ENCODE data around the gene DCHS1. TPM values are rescaled to one million over a fixed set of nuclear protein-coding genes. Genes with fewer than 3 reads are reported as not detected.

The DCHS1 gene
- total and polyA plus RNA-seq, 2 experiments from 2014 or later = 16.0 to 60.2 TPM

DNA sequence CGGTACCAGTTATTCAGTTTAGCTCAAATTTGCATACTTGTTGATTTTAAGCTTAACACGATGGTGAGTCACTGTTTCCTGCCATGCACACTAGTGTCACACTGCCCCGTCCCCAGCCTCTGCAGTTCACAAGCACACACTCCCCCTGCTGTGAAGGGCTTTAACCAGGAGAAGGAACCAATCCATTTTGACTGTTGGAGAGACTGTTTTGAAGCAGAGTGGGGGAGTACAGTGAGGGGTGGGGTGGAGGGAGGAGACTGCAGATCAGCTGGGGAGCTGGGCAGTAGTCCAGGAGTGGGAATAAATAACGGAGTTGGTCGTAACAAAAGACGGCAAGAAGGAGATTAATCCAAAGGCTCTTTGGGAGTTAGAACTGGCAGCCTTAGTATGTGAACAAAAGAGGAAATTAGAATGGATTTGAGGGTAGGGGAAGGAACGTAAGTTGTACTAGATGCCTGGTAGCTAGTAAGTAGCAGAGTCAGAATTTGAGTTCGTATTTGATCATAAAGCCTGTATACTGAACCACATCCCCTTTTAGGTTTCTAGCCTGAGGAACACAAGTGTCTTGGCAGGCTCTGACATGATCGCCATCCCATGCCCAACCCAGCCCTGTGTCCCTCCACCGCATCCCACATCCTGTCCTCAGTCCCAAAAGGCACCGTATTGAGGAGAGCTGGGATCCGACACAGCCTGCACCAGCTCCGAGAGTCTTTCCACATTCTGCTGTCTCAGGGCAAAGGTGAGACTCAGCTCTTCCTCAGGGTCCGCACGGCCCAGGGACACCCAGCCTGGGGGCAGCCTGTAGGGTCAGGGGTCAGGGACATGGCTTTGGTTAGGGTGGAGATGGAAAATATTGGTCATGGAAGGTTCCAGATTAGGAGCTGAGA lies 37.2 kb downstream of the DCHS1 start:
- DNase-seq (ENCODE audit: low read depth in 1 of 2, low spot score in 1 of 2) = peak in 1 of 2 donors; percentile 89

GRCh38 chr11:6617315-6617781 lies 38.3 kb downstream of the DCHS1 start:
- Histone ChIP-seq H3K9me3 (ENCODE audit: low read depth) (no peaks in the 10 kb centered on the region), H3K27me3 (no peaks in the 10 kb centered on the region), H3K27ac (no peak overlapping the region), H3K4me3 (no peak overlapping the region), H3K4me1 (ENCODE audit: low read depth) (no peaks in the 10 kb centered on the region), H3K36me3 (no peaks in the 10 kb centered on the region)
- DNase-seq (ENCODE audit: low read depth in 1 of 2, low spot score in 1 of 2) = no peak
- no peak for TF ChIP-seq CTCF (IDR thresholded peaks at IDR 0.05; ENCODE audit: low read depth, low read length)

More for the DNA sequence above, 37.2 kb downstream of the DCHS1 start:
- no peaks in the 10 kb centered on the region for H3K9me3 ChIP-seq (ENCODE audit: low read depth)
- H3K4me3 ChIP-seq = peak overlapping the region; percentile 63
- H3K27ac ChIP-seq = peak overlapping the region; percentile 70
- TF ChIP-seq CTCF (IDR thresholded peaks at IDR 0.05; ENCODE audit: low read depth, low read length) = peak; percentile 16
- no peaks in the 10 kb centered on the region for H3K4me1 ChIP-seq (ENCODE audit: low read depth)
- no peaks in the 10 kb centered on the region for H3K27me3 ChIP-seq
- no peaks in the 10 kb centered on the region for H3K36me3 ChIP-seq

DNA sequence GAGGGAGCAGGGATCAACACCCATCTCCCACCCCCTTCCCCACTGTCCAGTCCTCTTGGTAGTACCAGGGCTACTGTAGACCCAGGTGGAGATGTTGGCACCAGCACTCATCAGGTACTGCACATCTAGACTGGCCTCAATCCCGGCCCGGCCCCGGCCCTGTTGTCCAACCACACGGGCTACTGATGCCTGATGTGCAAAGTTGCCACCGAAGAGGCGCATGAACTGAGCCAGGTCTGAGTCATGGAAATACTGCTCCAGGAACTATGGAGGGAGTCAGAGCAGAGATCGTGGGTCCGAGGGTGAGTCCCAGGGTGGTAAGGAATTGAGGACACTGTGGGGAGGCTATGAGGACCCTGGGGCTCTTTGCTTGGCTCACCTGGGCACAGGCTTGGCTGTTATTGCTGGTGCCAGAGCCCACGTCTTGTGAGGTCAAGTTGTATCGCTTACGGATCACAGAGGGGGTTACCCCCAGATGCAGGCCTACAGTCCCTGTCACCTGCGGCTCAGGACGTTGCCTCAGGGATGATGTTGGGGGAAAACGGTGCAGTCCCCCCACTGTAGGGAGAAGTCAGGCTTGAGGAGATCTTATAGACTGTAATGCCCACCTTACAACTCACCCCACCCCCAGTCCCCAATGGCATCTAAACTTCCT lies 38.9 kb downstream of the DCHS1 start:
- H3K9me3 ChIP-seq (ENCODE audit: low read depth) = no peaks in the 10 kb centered on the region
- TF ChIP-seq CTCF (IDR thresholded peaks at IDR 0.05; ENCODE audit: low read depth, low read length) = no peak
- no peaks in the 10 kb centered on the region for H3K4me1 ChIP-seq (ENCODE audit: low read depth)
- H3K36me3 ChIP-seq = no peaks in the 10 kb centered on the region
- H3K27me3 ChIP-seq = no peaks in the 10 kb centered on the region
- H3K27ac ChIP-seq = no peak overlapping the region
- no peak for DNase-seq (ENCODE audit: low read depth in 1 of 2, low spot score in 1 of 2)
- H3K4me3 ChIP-seq = no peak overlapping the region

GRCh38 chr11:6615882-6616585 lies 39.6 kb downstream of the DCHS1 start:
- Histone ChIP-seq H3K9me3 (ENCODE audit: low read depth) (no peaks in the 10 kb centered on the region), H3K27me3 (no peaks in the 10 kb centered on the region), H3K4me1 (ENCODE audit: low read depth) (no peaks in the 10 kb centered on the region), H3K27ac (no peak overlapping the region), H3K4me3 (no peak overlapping the region), H3K36me3 (peaks cover 2% of the 10 kb centered on the region)
- no peak for TF ChIP-seq CTCF (IDR thresholded peaks at IDR 0.05; ENCODE audit: low read depth, low read length)
- DNase-seq (ENCODE audit: low read depth in 1 of 2, low spot score in 1 of 2) = no peak

- DNase-seq (ENCODE audit: low read depth in 1 of 2, low spot score in 1 of 2) = no peak
- Histone ChIP-seq H3K27ac (no peak overlapping the region), H3K27me3 (no peaks in the 10 kb centered on the region), H3K36me3 (peaks cover 12% of the 10 kb centered on the region), H3K4me3 (no peak overlapping the region), H3K9me3 (ENCODE audit: low read depth) (no peaks in the 10 kb centered on the region), H3K4me1 (ENCODE audit: low read depth) (no peaks in the 10 kb centered on the region)
- no peak for TF ChIP-seq CTCF (IDR thresholded peaks at IDR 0.05; ENCODE audit: low read depth, low read length)
These were observed 40.6 kb downstream of the DCHS1 start for GRCh38 chr11:6615046-6615445.

All from cardiac muscle cell (in vitro differentiated cells and primary cell).